ENCODE measurements around the gene CTNNA1. TPM values are rescaled to one million over a fixed set of nuclear protein-coding genes. Genes with fewer than 3 reads are reported as not detected.

CTNNA1 gene, protein sequence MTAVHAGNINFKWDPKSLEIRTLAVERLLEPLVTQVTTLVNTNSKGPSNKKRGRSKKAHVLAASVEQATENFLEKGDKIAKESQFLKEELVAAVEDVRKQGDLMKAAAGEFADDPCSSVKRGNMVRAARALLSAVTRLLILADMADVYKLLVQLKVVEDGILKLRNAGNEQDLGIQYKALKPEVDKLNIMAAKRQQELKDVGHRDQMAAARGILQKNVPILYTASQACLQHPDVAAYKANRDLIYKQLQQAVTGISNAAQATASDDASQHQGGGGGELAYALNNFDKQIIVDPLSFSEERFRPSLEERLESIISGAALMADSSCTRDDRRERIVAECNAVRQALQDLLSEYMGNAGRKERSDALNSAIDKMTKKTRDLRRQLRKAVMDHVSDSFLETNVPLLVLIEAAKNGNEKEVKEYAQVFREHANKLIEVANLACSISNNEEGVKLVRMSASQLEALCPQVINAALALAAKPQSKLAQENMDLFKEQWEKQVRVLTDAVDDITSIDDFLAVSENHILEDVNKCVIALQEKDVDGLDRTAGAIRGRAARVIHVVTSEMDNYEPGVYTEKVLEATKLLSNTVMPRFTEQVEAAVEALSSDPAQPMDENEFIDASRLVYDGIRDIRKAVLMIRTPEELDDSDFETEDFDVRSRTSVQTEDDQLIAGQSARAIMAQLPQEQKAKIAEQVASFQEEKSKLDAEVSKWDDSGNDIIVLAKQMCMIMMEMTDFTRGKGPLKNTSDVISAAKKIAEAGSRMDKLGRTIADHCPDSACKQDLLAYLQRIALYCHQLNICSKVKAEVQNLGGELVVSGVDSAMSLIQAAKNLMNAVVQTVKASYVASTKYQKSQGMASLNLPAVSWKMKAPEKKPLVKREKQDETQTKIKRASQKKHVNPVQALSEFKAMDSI
- total RNA-seq (2022; extraction: Qiagen RNA extraction) = 183 to 197 TPM (median 193 TPM) in 5 replicates

GRCh38 chr5:138752951-138753793 lies at the start of gene CTNNA1:
CTNNA1 (plus strand) TSS chr5:138753425; CDS start chr5:138781925, 28,500 bp downstream.

DNA sequence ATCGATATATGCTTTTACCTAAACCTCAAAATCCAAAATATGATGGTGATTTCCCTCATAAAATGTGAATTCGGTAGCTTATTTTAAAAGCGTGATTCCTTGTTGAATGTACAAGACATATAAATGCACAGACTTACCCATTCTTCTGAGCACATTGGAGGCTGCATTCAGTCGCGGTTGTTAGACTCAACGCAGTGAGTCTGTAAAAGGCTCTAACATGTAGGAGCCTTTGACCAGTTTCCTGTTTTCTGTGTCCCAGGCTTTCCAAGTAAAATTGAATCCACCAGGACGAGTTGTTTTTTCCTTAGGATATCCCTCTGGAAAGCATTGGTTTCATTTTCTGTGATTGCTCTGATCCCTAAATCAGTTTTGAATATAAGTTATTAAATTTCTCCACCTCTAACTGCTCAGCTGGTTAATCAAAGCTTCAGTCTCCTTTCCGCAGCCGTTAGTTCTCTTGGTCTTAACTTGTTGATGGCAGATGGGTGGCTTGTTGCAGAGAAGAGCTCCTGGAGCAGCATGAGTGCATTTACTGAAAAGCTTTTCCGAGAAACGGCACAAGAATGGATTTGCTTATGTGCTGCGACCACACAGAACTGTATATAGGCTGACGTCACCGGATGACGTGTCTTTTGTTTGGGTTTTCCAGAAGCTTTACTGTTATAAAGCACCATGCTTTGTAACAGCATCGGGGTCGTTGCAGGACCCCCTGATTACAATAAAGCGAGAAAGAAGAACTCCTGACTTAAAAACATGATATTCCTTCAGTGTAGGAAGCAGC lies 121.7 kb downstream of the CTNNA1 start, which contains the start of gene LRRTM2:
LRRTM2 (minus strand) TSS at position 565 of the 781 bp plus-strand sequence; CDS start at position 141, 424 bp downstream.

Other genes starting within 250 kb of the CTNNA1 start
- 118 to 136 TPM (median 121 TPM) in 5 replicates for gene ETF1, start 210.2 kb upstream of the CTNNA1 start, total RNA-seq (2022; extraction: Qiagen RNA extraction)
- gene HSPA9, start 178.0 kb upstream of the CTNNA1 start, total RNA-seq (2022; extraction: Qiagen RNA extraction) = 307 to 338 TPM (median 328 TPM) in 5 replicates
- gene LRRTM2, start 121.9 kb downstream of the CTNNA1 start, total RNA-seq (2022; extraction: Qiagen RNA extraction) = not detected in 5 replicates

All from A549 treated with Mapracorat at 1 μM for 4 hours (cell line).